ENCODE results near the gene GINS1. TPM values are rescaled to one million over a fixed set of nuclear protein-coding genes. Genes with fewer than 3 reads are reported as not detected.

GINS1 gene
- total and polyA plus RNA-seq, 2 of the 8 experiments (the other 6 are each of a cell fraction or from before 2014, with no cell fraction given) = 44.7 to 68.4 TPM

DNA sequence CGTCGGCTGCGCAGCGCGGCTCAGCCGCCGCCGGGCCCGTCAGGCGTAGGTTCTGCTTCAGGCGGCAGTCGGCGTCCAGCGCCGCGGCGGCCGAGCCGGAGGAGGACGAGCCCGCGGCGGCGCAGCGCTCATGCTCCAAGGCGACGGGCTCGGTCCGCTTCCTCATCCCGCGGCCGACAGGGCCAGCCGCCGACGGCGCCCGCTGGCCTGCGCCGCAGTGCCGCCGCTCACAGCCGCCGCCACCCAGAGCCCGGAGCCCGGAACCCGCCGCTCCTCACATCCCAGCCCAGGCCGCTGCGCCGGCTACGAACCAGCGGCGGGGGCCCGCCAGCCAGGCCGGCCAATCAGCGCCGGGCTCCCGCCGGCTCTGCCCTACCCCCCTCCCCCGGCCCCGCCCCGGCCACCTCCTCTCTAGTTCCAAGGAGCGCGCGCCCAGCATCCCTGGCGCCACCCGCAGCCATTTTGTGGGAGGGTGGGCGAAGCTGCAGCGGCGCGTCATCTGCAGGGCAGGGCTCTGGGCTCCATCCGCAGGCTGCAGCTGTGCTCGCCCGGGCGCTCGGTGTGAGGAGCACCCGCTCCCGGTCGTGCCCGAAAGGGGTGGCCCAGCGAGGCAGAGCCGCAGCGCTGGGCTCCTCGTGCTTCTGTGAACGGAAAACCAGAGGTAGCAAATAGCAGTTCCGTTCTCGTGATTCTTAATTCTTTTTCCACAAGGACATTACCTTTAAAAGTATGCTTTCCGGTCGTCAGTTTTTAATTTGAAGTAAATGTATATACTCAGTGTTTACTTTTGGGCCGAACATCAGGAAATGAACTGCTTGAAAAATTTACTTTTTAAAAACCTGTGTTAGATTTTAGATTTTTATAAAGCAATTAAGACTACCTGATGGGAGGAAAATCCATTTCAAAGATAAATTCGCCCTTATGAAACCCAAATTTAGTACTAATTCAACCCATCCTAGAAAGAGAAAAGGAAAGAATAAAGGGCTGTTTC, 16.6 kb upstream of the GINS1 start, which contains the start of gene ABHD12 (continued):
- TF ChIP-seq RXRA (IDR thresholded peaks at IDR 0.05; ENCODE audit: insufficient read depth, low read depth, low read length) = no peak
- TF ChIP-seq CTBP2 (IDR thresholded peaks at IDR 0.05; ENCODE audit: borderline replicate concordance, insufficient read depth, insufficient read length, low read length) = no peak
- TF ChIP-seq EZH2 (IDR thresholded peaks at IDR 0.05; ENCODE audit: low read depth, low read length, severe bottlenecking) = no peak
- no peak for TF ChIP-seq KDM5A (IDR thresholded peaks at IDR 0.05; ENCODE audit: low read length)
- no peak for TF ChIP-seq CHD7 (IDR thresholded peaks at IDR 0.05; ENCODE audit: insufficient replicate concordance, low read length)
- TF ChIP-seq CREB1 (IDR thresholded peaks at IDR 0.05) = peak; percentile 85
- peak; percentile 77; the same call in 1 of the 2 replicates for TF ChIP-seq POLR2AphosphoS5 (IDR thresholded peaks at IDR 0.05; ENCODE audit: low read depth, low read length)

Data from H1 (cell line).